HG03159 (cell line): Measurements from ENCODE around the gene ARSA.
A peak's percentile ranks its signal among the peaks of the same experiment; 100 is the strongest.
"Not testable (repeated sequence)": the region's sequence is repeated elsewhere in the genome, so short reads cannot be mapped to it uniquely, and the experiment has no call there.

ENCODE experiments used
- ATAC-seq: cut with Tn5 transposase; IDR thresholded peaks from one replicate; pipeline ENCODE4 v1.9.1; 2021; ENCODE audit warnings: mild to moderate bottlenecking, moderate library complexity; ENCODE audit not compliant: unreplicated experiment

The ARSA gene

DNA sequence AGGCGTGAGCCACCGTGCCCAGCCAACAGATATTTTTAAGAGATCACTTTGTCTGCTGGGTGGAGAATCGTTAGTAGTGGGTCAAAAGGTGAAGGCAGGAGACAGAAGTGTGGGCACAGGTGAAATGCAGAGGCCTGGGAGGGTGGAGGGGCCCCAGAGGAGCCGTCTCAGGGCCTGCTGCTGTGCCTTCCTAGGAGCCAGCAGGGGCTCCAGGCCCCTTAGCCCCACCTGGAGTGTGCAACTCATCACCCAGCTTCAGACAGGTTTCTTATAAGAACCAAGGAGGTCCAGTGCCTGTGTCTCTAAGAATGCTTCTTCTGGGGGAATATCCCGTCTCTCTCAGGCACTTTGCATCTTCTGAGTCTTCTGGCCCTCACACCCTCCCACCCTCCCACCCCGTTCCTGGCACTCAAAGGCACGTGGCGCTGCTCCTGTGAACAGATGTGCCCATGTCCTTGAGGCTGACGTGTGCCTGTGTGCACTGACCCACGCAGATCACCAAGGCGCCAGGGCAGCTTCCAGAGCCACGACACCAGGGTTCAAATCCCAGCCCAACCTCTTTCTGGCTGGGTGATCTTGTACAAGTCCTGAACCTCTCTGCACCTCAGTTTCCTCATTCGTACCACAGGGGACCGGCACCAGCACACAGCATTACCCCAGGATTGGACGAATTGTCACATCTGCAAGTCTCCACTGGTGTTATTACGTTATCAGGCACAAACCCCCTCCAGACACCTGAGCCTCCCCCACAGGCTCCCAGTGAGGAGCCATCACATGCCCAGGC is 3.4 kb downstream of the ARSA start:
- no peak for ATAC-seq

GRCh38 chr22:50622723-50623327 is 5.1 kb downstream of the ARSA start:
- ATAC-seq, result no peak

GRCh38 chr22:50621948-50622722 is 5.8 kb downstream of the ARSA start:
- ATAC-seq, result no peak

GRCh38 chr22:50621356-50621880 is 6.5 kb downstream of the ARSA start:
- peak; percentile 41 for ATAC-seq

DNA sequence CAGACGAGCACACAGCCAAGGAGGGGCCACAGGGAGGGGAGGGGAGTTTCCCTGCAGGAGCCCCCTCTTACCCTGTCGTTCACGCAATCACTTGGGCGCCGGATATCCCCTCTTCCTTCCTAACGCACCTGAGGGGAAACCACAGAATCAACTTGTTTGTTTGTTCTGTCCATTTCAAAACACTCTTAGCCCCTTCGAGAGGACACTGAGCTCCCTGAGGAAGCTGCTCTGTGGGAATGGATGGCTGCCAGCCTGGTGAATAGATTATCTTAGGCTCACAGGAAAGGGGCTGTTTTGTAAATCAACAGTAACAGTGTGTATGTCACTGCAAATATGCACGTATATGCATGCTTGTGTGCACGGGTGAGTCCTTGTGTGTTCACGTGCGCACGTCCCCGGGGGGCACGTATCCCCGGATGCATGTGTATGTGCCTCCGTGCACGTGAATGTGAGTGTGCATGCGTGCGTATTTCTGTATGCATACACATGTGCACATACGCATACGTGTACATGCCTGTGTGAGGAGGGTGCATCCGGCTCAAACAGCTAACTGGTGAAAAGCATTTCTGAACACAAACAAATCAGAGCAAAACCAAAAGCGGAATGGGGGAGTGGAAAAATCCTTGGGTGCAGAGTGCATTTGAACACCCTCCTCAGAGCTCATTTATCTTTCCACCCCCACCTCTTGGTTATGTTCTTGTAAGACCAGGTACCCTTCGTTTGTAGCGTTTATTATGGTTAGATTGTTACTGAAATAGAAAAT is 7.2 kb downstream of the ARSA start:
- peak; percentile 53 for ATAC-seq

- not testable (repeated sequence) for ATAC-seq
These were observed 13.7 kb downstream of the ARSA start for GRCh38 chr22:50614296-50614695.

- ATAC-seq, result no peak
These were observed 14.5 kb downstream of the ARSA start for GRCh38 chr22:50613291-50613981.

GRCh38 chr22:50612528-50613221 is 15.3 kb downstream of the ARSA start:
- ATAC-seq, result no peak

DNA sequence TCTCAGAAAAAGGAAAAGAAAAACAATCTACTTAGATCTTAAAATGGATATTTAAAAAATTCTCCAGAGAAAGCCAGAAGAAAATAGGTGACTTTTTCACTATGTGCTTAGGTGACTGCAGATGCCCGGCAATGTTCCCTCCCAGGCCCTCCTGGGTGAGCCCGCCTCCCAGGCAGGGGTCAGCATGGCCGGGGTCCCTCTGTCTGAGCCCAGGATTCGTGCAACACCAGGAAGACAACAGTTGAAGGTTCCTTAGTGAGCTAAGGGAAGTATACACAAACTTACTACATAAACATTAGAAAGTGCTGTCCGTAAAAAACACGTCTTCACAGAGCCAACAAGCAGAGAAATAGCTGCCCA is 15.8 kb downstream of the ARSA start:
- no peak for ATAC-seq

- no peak for ATAC-seq
These were observed 16.5 kb downstream of the ARSA start for GRCh38 chr22:50611341-50612060.

DNA sequence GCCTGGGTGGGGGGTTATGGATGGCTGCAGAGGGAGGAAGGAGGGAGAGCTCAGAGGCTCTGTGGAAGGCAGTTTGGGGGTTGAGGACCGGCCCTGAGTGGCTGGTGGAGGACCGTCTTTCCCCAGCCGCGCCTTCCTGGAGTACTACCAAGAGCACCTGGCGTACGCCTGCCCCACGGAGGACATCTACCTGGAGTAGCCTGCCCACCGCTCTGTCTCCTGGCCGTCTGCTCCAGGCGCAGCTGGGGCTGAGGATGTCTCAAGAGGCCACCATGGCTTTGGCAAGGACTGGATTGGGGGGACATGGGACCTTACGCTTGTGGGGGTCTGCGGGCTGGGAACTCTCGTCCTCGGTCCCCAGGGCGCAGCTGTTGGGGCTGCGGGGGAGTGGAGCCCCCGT is 17.4 kb downstream of the ARSA start:
- ATAC-seq, result no peak

DNA sequence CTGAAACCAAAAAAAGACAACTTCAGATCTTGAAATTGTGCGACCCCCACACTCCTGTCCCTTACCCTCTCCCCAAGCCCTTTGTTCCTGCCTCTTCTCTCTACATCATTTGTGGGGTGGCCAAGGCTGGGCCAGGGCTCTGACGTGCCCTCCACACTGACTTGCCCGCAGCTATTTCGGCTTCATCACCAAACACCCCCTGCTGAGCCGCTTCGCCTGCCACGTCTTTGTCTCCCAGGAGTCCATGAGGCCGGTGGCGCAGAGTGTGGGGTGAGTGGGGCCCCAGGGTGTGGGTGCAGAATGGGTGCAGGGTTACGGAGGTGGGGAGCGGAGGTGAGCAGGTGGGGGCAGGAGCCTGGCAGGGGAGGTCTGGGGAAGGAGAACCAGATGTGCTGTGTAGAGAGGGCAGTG is 17.9 kb downstream of the ARSA start:
- ATAC-seq, result no peak

DNA sequence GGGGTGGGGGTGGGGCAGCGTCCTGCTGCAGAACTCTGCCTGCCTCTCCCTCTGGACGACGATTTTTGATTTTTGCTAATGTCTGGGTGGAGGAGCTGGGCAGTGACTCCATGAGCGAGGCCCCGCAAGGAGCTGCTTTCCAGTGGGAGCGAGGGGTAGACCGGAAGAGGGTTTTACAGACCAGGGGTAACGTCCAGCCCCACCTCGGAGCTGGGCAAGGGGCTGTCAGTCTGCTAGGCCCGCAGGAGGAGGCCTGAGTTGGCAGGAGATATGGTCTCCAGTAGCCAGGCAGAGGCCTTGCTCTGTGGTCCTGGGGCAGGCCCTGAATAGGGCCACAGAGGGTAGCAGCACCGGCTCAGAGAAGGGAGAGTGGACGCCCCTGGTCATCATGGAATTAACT is 18.4 kb downstream of the ARSA start:
- ATAC-seq, result no peak

DNA sequence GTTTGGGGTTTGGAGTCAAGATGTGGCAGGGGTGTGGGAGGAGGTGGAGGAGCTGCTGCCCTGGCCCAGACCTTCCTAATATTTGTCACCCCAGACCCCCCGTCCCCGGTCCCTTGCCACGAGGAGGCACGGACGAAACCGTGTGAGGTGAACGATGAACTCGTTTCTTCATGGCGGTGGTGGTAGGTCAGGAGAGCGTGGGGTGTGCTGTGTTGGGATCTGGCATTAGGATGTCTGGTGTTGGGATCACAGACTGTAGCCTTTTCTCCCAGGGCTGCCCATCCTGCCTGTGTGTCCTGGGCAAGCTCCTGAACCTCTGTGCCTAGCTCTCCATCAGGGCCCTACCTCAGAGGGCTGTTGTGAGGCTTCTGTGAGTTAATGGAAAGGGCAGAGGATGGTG is 19.0 kb downstream of the ARSA start:
- no peak for ATAC-seq

DNA sequence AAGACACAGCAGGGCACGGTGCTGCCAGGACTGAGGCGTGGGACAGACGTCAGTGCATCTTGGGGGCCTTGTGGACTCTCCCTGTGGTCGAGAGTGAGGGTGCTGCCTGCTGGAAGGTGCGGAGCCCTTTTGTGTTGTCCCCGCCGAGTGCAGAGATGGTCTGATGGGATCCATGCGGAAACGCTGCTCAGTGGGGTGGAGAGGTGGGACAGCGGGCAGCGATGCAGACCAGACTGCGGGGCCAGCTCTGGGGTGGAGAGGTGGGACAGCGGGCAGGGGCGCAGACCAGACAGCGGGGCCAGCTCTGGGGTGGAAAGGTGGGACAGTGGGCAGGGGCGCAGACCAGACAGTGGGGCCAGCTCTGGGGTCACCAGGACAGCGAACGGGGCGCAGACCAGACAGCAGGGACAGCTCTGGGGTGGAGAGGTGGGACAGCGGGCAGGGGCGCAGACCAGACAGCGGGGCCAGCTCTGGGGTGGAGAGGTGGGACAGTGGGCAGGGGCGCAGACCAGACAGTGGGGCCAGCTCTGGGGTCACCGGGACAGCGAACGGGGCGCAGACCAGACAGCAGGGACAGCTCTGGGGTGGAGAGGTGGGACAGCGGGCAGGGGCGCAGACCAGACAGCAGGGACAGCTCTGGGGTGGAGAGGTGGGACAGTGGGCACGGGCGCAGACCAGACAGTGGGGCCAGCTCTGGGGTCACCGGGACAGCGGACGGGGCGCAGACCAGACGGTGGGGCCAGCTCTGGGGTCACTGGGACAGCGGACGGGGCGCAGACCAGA is 19.7 kb downstream of the ARSA start:
- ATAC-seq, result not testable (repeated sequence)

- ATAC-seq, result no peak
These were observed 20.3 kb downstream of the ARSA start for GRCh38 chr22:50607659-50608020.

DNA sequence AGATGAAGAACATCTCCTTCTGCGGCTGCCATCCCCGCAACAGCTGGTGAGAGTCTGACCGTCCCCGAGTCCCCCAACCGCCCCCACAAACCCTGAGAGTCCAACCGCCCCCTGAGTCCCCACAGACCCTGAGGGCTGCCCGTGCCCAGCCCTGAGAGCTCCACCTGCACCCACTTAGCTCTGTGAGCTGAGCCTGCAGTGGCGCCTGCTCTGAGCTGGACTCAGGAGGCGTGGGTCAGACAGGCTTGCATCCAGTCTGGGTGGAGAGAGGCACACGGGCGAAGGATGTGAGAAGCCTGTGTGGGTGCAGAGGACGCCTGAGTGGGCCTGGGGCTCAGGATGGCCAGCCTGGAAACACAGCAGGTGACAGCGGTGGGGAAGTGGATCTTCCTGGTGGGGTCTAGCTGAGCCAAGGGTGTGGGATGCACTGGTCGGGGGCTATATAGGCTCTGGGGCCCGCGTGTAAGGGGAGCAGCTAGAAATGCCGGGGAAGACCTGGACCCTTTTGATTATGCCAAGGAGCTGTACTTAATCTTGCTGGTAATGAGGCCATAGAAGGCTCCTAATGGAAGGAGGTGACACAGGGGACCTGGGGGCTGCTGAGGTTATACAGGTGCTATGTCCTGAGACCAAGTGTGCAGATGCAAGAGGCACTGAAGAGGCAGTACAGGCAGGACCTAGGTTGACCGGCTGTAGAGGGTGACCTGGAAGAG is 20.9 kb downstream of the ARSA start:
- ATAC-seq, result no peak
